SK-N-SH (cell line): Measurements from ENCODE around the gene PDGFB. TPM values are rescaled to one million over a fixed set of nuclear protein-coding genes. Genes with fewer than 3 reads are reported as not detected.

ENCODE experiments used
- CTCF ChIA-PET: fragments of 300-600, 350-600 bp; formaldehyde crosslinking; extraction: SDS; loops from one replicate; lab custom pipeline; 2021; lab: Yijun Ruan, JAX
- POLR2A ChIA-PET: fragments of 350-600 bp; sonication (Branson Sonifier 250); formaldehyde crosslinking; extraction: SDS; loops from one replicate; lab custom pipeline; 2020; ENCODE audit warnings: antibody characterized with exemption, inconsistent platforms; lab: Yijun Ruan, JAX
- DNase-seq: peaks from one replicate; pipeline ENCODE4 v3.0.0; 2012
- H2AFZ ChIP-seq: fragments of 200-600 bp; sonication (generic); 2 replicates; pipeline ENCODE4 v1.8.1; 2016; ENCODE audit warnings: antibody characterized with exemption, mild to moderate bottlenecking, low read depth
- H3F3A ChIP-seq: fragments of 200-600 bp; sonication (generic); replicated peaks from 2 replicates; pipeline ENCODE3; 2016; ENCODE audit warnings: antibody characterized with exemption, mild to moderate bottlenecking; ENCODE audit not compliant: insufficient read depth
- H3K27ac ChIP-seq, 2 experiments: fragments of 200-500 bp in 1 of 2; fragments of 200-600 bp in 1 of 2; sonication (Bioruptor generic) in 1 of 2; sonication (generic), shearing (Covaris generic) in 1 of 2; 2 replicates each; pipeline versions ENCODE4 v1.5.1 to v1.6.1; 2014 to 2016; ENCODE audit warnings: low read depth in 2 of 2, inconsistent platforms in 1 of 2, low read length in 1 of 2, mild to moderate bottlenecking in 1 of 2, mixed read lengths in 1 of 2
- H3K27me3 ChIP-seq: fragments of 200-600 bp; sonication (generic), shearing (Covaris generic); 2 replicates; pipeline ENCODE4 v1.6.1; 2016; ENCODE audit warnings: mixed run types; ENCODE audit not compliant: insufficient read depth
- H3K36me3 ChIP-seq, 2 experiments: fragments of 200-500 bp in 1 of 2; fragments of 200-600 bp in 1 of 2; sonication (Bioruptor generic) in 1 of 2; sonication (generic) in 1 of 2; replicated peaks in 1 of 2; 2 replicates each; pipeline versions ENCODE3 to v1.5.1; 2014 to 2016; ENCODE audit warnings: low read length in 1 of 2, mild to moderate bottlenecking in 1 of 2; ENCODE audit not compliant: insufficient read depth in 2 of 2, control insufficient read depth in 1 of 2
- H3K4me1 ChIP-seq, 2 experiments: fragments of 200-500 bp in 1 of 2; fragments of 200-600 bp in 1 of 2; sonication (Bioruptor generic) in 1 of 2; sonication (generic), shearing (Covaris generic) in 1 of 2; 2 replicates each; pipeline versions ENCODE4 v1.5.1 to v1.6.1; 2014 to 2016; ENCODE audit warnings: low read depth in 1 of 2, low read length in 1 of 2, mixed run types in 1 of 2; ENCODE audit not compliant: insufficient read depth in 2 of 2, control insufficient read depth in 1 of 2
- H3K4me2 ChIP-seq: fragments of 200-600 bp; sonication (generic), shearing (Covaris generic); 2 replicates; pipeline ENCODE4 v1.6.1; 2017; ENCODE audit warnings: mixed run types
- H3K4me3 ChIP-seq, 2 experiments: fragments of 200-500 bp in 1 of 2; fragments of 200-600 bp in 1 of 2; sonication (Bioruptor generic) in 1 of 2; sonication (generic), shearing (Covaris generic) in 1 of 2; 2 replicates each; pipeline versions ENCODE4 v1.5.1 to v1.8.1; 2014 to 2016; ENCODE audit warnings: low read depth in 2 of 2, inconsistent platforms in 1 of 2, low read length in 1 of 2, mild to moderate bottlenecking in 1 of 2, mixed read lengths in 1 of 2, moderate library complexity in 1 of 2
- H3K79me2 ChIP-seq: fragments of 200-600 bp; sonication (generic); 2 replicates; pipeline ENCODE4 v1.8.1; 2017; ENCODE audit warnings: mild to moderate bottlenecking; ENCODE audit not compliant: insufficient read depth
- H3K9ac ChIP-seq: fragments of 200-600 bp; sonication (generic); 2 replicates; pipeline ENCODE4 v1.6.1; 2017; ENCODE audit warnings: mixed run types
- H3K9me2 ChIP-seq: fragments of 200-600 bp; sonication (generic); 2 replicates; pipeline ENCODE4 v1.6.1; 2017; ENCODE audit warnings: mixed run types
- H3K9me3 ChIP-seq: fragments of 200-600 bp; sonication (generic); 2 replicates; pipeline ENCODE4 v1.6.1; 2017; ENCODE audit warnings: mixed run types, mild to moderate bottlenecking, moderate library complexity
- H4K20me1 ChIP-seq: fragments of 200-600 bp; sonication (generic); 2 replicates; pipeline ENCODE4 v1.6.1; 2017; ENCODE audit warnings: mild to moderate bottlenecking, mixed run types; ENCODE audit not compliant: insufficient read depth
- CHD2 ChIP-seq: fragments of 150-350 bp; IDR thresholded peaks from 2 replicates; pipeline ENCODE4 v1.6.1; 2018; ENCODE audit warnings: low read length; ENCODE audit not compliant: partially characterized antibody
- CTCF ChIP-seq: fragments of 200-600 bp; sonication (generic); IDR thresholded peaks from 2 replicates; pipeline ENCODE4 v1.6.1; 2017; ENCODE audit warnings: antibody characterized with exemption, mild to moderate bottlenecking, moderate library complexity
- ELF1 ChIP-seq: IDR thresholded peaks from 2 replicates; pipeline ENCODE4 v1.4.0; 2012
- EZH2phosphoT487 ChIP-seq: fragments of 200-600 bp; sonication (generic); IDR thresholded peaks from 2 replicates; pipeline ENCODE4 v1.6.1; 2017; ENCODE audit warnings: low read depth, mixed run types, mild to moderate bottlenecking, antibody characterized with exemption, moderate library complexity, borderline replicate concordance
- FOSL2 ChIP-seq: IDR thresholded peaks from 2 replicates; pipeline ENCODE4 v1.4.0; 2012; ENCODE audit warnings: low read depth, mild to moderate bottlenecking, moderate library complexity, borderline replicate concordance
- FOXJ3 ChIP-seq: sonication (generic); formaldehyde crosslinking; IDR thresholded peaks from 2 replicates; pipeline ENCODE4 v1.5.1; 2020; ENCODE audit warnings: mild to moderate bottlenecking, missing genetic modification reagents
- FOXM1 ChIP-seq: IDR thresholded peaks from 2 replicates; pipeline ENCODE4 v1.4.0; 2012; ENCODE audit warnings: low read depth, mild to moderate bottlenecking
- GABPA ChIP-seq: IDR thresholded peaks from 2 replicates; pipeline ENCODE4 v1.4.0; 2012; ENCODE audit warnings: low read depth, mild to moderate bottlenecking
- GATA2 ChIP-seq: sonication (generic); formaldehyde crosslinking; IDR thresholded peaks from 2 replicates; pipeline ENCODE4 v1.5.0; 2020; ENCODE audit warnings: mild to moderate bottlenecking, missing genetic modification reagents
- MEF2A ChIP-seq: IDR thresholded peaks from 2 replicates; pipeline ENCODE4 v1.4.0; 2012; ENCODE audit warnings: low read depth, borderline replicate concordance
- MXI1 ChIP-seq: IDR thresholded peaks from 2 replicates; pipeline ENCODE4 v1.6.1; 2012; ENCODE audit warnings: mild to moderate bottlenecking, low read depth, low read length, improper control_type of control experiment
- PBX3 ChIP-seq: IDR thresholded peaks from 2 replicates; pipeline ENCODE4; 2012
- POLR2AphosphoS5 ChIP-seq: IDR thresholded peaks from 2 replicates; pipeline ENCODE4 v1.6.1; 2012; ENCODE audit warnings: low read depth, low read length
- RAD21 ChIP-seq: IDR thresholded peaks from 2 replicates; pipeline ENCODE4 v1.6.1; 2012; ENCODE audit warnings: mild to moderate bottlenecking, low read length
- RFX5 ChIP-seq: IDR thresholded peaks from 2 replicates; pipeline ENCODE4 v1.6.1; 2012; ENCODE audit warnings: mild to moderate bottlenecking, improper control_type of control experiment, low read length
- SIN3A ChIP-seq: IDR thresholded peaks from 2 replicates; pipeline ENCODE4 v1.6.1; 2012; ENCODE audit warnings: low read depth, mild to moderate bottlenecking, low read length, moderate library complexity, borderline replicate concordance
- TAF1 ChIP-seq: IDR thresholded peaks from 2 replicates; pipeline ENCODE4 v1.6.1; 2012; ENCODE audit warnings: low read depth, mild to moderate bottlenecking, low read length, moderate library complexity, borderline replicate concordance
- USF1 ChIP-seq: IDR thresholded peaks from 2 replicates; pipeline ENCODE4 v1.4.0; 2012; ENCODE audit warnings: low read depth, borderline replicate concordance
- YY1 ChIP-seq: IDR thresholded peaks from 2 replicates; pipeline ENCODE4 v1.4.0; 2012; ENCODE audit warnings: low read depth, mild to moderate bottlenecking
- WGBS: methylation state at CpG from one replicate; pipeline ENCODE4 v1.1.6; 2017; ENCODE audit warnings: low lambda C conversion rate; 5-methylcytosine and 5-hydroxymethylcytosine counted together
- polyA plus RNA-seq, 3 experiments: library from polyadenylated mRNA; depleted of rRNA; stranded (reverse); fragments of >200 nt; gene quantifications; 2 replicates each; pipeline ENCODE4 v1.2.3, GENCODE V29; 2012

Gene PDGFB
- polyA plus RNA-seq, 1 of the 3 experiments (the other 2 are of a cell fraction): 0.44 TPM

GRCh38 chr22:39234472-39234787 is 10.4 kb downstream of the PDGFB start:
- H3K9me2 ChIP-seq: no peaks in the 10 kb centered on the region
- TF ChIP-seq RFX5 (no peak), RAD21 (no peak), GABPA (no peak), TAF1 (no peak), FOSL2 (no peak), CHD2 (no peak), CTCF (no peak), POLR2AphosphoS5 (no peak), FOXM1 (no peak), MXI1 (no peak), SIN3A (no peak), USF1 (no peak), ELF1 (no peak), MEF2A (no peak), GATA2 (CRISPR knock-in tag) (no peak), EZH2phosphoT487 (no peak), PBX3 (no peak), FOXJ3 (CRISPR knock-in tag) (no peak), YY1 (no peak)
- WGBS: 69% methylated on average over 10 of the region's 10 CpGs
- ChIA-PET POLR2A (interaction anchor here (1.0 kb wide), 1 partner anchor 75 kb away, joined by 3 read pairs; no protein-coding TSS in a partner anchor), CTCF (no interaction called here)
- DNase-seq: no peak
- H3K9ac ChIP-seq: no peak overlapping the region
- no peaks in the 10 kb centered on the region for H3K79me2 ChIP-seq
- H3K4me3 ChIP-seq: no peak overlapping the region
- H3K36me3 ChIP-seq: no peaks in the 10 kb centered on the region
- no peaks in the 10 kb centered on the region for H4K20me1 ChIP-seq
- no peak overlapping the region for H3K4me2 ChIP-seq
- H3K27me3 ChIP-seq: no peaks in the 10 kb centered on the region
- H2AFZ ChIP-seq: no peak overlapping the region
- H3F3A ChIP-seq: no peaks in the 10 kb centered on the region
- no peak overlapping the region for H3K27ac ChIP-seq
- no peaks in the 10 kb centered on the region for H3K9me3 ChIP-seq
- no peaks in the 10 kb centered on the region; a peak in 1 of 4 replicates for H3K4me1 ChIP-seq
